WTC11 (cell line): ENCODE measurements around the gene OR12D1.

Experiments used
- AFF4 ChIP-seq: sonication (generic); formaldehyde crosslinking; IDR thresholded peaks from 2 replicates; pipeline ENCODE4 v1.8.1; 2023; ENCODE audit warnings: mild to moderate bottlenecking, missing genetic modification reagents, borderline replicate concordance
- CREB1 ChIP-seq: sonication (generic); formaldehyde crosslinking; IDR thresholded peaks from 2 replicates; pipeline ENCODE4 v1.8.0; 2023; ENCODE audit warnings: mild to moderate bottlenecking, missing genetic modification reagents
- CTCF ChIP-seq: fragments of 200-600 bp; IDR thresholded peaks from 2 replicates; pipeline ENCODE4 v1.8.0; 2022; ENCODE audit warnings: antibody characterized with exemption
- HMGXB4 ChIP-seq: sonication (generic); formaldehyde crosslinking; IDR thresholded peaks from 2 replicates; pipeline ENCODE4 v1.8.1; 2023; ENCODE audit warnings: mild to moderate bottlenecking, moderate library complexity, missing genetic modification reagents
- JUN ChIP-seq: sonication (generic); formaldehyde crosslinking; IDR thresholded peaks from 2 replicates; pipeline ENCODE4 v1.8.0; 2023; ENCODE audit warnings: mild to moderate bottlenecking, missing genetic modification reagents
- MAX ChIP-seq: sonication (generic); formaldehyde crosslinking; IDR thresholded peaks from 2 replicates; pipeline ENCODE4 v1.8.0; 2022; ENCODE audit warnings: mild to moderate bottlenecking, missing genetic modification reagents
- NFE2L1 ChIP-seq: sonication (generic); formaldehyde crosslinking; IDR thresholded peaks from 2 replicates; pipeline ENCODE4 v1.8.1; 2023; ENCODE audit warnings: missing genetic modification reagents
- NR1H2 ChIP-seq: sonication (generic); formaldehyde crosslinking; IDR thresholded peaks from 2 replicates; pipeline ENCODE4 v1.9.0; 2021; ENCODE audit warnings: mild to moderate bottlenecking, moderate library complexity, missing genetic modification reagents
- USF1 ChIP-seq: sonication (generic); formaldehyde crosslinking; IDR thresholded peaks from 2 replicates; pipeline ENCODE4 v1.8.0; 2022; ENCODE audit warnings: mild to moderate bottlenecking, missing genetic modification reagents
- ZNF263 ChIP-seq: sonication (generic); formaldehyde crosslinking; IDR thresholded peaks from 2 replicates; pipeline ENCODE4 v1.8.1; 2022; ENCODE audit warnings: low read depth, mild to moderate bottlenecking, moderate library complexity, missing genetic modification reagents
- ZNF281 ChIP-seq: sonication (generic); formaldehyde crosslinking; IDR thresholded peaks from 2 replicates; pipeline ENCODE4 v1.8.0; 2023; ENCODE audit warnings: mild to moderate bottlenecking, missing genetic modification reagents
- ZNF512 ChIP-seq: sonication (generic); formaldehyde crosslinking; IDR thresholded peaks from 2 replicates; pipeline ENCODE4 v1.8.1; 2022; ENCODE audit warnings: missing genetic modification reagents, borderline replicate concordance

- TF ChIP-seq HMGXB4 (CRISPR knock-in tag) = no peak
- no peak for TF ChIP-seq NFE2L1 (CRISPR knock-in tag)
- no peak for TF ChIP-seq CTCF
- TF ChIP-seq AFF4 (CRISPR knock-in tag) = no peak
- no peak for TF ChIP-seq NR1H2 (CRISPR knock-in tag)
- no peak for TF ChIP-seq ZNF512
- TF ChIP-seq USF1 (CRISPR knock-in tag) = no peak
- TF ChIP-seq ZNF281 (CRISPR knock-in tag) = no peak
- no peak for TF ChIP-seq MAX (CRISPR knock-in tag)
- no peak for TF ChIP-seq ZNF263 (CRISPR knock-in tag)
- no peak for TF ChIP-seq CREB1 (CRISPR knock-in tag)
- TF ChIP-seq JUN (CRISPR knock-in tag) = no peak
Measured at GRCh38 chr6:29424168-29424567, 9.4 kb downstream of the OR12D1 start.
